Stimulated activated CD4-positive, alpha-beta T cell treated with anti-CD3 and anti-CD28 coated beads, TNF-alpha, amount 100 ng/mL, for 1 hour (primary cell): Measurements from ENCODE around the gene SLC16A6.
"Not testable (repeated sequence)": the region's sequence is repeated elsewhere in the genome, so short reads cannot be mapped to it uniquely, and the experiment has no call there.

ENCODE experiments used
- DNase-seq, 3 donors: peaks; one replicate each; pipeline ENCODE4 v3.0.0-alpha.2; 2020; ENCODE audit warnings: low read depth in 3 of 3, low spot score in 1 of 3

Gene SLC16A6

DNA sequence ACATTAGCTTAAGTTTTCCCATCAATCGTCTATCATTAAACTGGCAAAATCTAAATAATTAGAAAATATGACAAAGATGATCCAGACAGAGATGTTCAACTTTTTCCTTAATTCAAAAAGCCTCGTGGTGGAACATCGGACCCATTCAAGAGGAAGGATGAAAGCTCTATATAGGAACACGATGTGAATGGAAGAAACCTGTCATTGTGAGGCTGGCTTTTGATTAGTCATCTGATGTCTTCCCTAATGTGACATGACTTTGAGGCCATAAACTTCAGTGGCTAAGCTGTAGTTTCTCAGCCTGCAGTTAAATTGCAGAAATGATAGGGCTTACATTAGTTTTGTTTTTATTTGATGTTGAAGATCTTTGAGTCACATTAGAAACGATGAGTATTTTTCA is 42.0 kb downstream of the SLC16A6 start:
- DNase-seq = no peak

DNA sequence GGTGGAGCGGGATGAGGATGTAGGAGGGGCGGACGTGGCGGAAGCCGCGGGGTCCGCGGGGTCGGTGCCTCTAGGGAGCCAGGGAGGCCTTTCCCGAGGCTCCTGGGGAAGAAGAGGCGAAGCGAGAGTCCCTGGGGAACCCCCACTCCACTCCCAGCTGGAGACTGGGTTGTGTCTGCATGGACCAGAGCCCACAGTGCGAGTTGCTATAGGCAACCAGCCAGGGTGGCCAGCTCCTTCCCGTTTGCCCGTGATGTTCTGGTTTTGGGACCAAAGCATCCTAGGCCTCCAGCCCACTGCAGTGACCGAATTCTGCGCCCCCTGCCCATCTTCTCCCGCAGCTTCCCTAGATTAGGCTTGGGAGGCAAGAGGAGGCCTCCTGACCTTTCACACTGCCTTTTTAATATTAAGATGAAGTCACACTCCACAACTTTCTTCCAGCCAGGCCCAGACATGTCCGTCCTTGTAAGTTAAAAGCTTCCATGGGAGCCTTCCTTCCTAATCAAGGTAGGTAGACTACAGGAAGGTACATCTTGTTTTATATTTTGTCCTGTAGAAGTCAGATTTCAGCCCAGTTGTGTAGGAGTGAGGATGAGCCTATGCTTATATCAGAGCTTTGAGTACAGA is 42.6 kb downstream of the SLC16A6 start:
- DNase-seq = no peak

DNA sequence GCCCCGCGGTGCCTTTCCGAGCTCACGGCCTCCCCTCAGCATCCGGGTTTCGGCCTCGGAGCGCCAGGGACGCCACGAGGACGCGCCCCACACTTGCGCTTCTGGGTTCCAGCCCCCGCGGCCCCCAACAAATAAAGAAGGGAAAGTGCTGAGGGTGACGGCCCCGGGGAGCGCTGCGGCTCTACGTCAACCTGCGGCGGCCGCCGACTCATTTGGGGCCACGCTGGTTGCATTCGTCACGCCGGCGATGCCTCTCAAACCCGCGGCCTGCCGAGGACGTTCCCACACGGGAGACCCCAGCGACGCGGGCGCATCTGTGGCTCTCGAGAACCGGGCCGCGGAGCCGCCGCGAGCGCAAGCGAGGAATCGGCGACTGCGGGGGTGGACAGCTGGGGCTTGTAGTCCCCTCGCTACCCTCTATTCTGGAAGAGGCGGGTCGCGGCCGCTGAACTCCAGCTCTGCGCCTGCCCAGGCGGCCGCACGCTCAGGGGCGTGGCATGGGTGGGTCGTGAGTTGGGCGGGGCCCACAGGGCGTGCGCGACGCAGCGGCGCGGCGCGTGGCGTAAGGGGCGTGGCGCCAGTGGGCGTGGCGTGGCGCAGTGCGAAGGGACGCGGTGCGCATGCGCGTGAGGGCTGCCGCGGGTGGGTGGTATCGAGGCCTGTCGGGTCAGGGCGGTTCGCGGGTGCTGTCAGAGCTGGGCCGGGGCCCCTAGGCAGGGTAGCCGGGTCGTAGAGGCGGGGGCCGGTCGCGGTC is 43.3 kb downstream of the SLC16A6 start, which contains the start of gene AMZ2:
AMZ2 (plus strand) TSS at position 599 of the 754 bp plus-strand sequence. CDS start 2,145 bp downstream, outside the sequence.
- peak; percentile 92 to 99 (median 99) for DNase-seq

DNA sequence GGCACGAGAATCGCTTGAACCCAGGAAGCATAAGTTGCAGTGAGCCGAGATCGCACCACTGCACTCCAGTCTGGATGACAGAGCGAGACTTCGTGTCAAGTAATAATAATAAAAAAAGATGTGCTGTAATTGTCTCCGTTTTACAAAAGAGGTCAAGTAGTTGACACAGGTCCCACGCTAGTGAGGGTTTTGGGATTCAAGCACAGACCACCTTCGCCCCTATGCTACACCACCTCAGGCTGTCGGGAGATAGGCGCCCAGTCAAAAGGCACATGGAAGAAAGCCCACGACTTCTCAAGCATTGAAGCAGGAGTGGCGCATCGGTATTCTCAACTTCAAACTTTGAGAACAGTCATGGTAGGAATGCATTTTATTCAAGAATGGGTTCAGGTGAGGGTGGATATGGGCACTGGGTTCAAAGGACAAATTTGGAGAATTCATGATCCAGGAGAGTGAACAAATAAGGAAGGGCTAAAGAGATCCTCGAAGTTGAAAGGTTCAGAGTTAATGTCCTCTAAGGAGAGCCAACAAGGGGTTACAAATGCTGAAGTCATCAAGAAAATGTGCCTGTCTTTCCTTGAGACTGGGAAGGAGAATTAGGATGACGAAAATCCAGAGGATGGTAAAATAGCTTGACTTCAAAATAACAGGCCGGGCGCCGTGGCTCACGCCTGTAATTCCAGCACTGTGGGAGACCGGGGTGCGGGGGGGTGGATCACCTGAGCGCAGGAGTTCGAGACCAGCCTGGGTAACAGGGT is 44.5 kb downstream of the SLC16A6 start:
- DNase-seq = no peak

DNA sequence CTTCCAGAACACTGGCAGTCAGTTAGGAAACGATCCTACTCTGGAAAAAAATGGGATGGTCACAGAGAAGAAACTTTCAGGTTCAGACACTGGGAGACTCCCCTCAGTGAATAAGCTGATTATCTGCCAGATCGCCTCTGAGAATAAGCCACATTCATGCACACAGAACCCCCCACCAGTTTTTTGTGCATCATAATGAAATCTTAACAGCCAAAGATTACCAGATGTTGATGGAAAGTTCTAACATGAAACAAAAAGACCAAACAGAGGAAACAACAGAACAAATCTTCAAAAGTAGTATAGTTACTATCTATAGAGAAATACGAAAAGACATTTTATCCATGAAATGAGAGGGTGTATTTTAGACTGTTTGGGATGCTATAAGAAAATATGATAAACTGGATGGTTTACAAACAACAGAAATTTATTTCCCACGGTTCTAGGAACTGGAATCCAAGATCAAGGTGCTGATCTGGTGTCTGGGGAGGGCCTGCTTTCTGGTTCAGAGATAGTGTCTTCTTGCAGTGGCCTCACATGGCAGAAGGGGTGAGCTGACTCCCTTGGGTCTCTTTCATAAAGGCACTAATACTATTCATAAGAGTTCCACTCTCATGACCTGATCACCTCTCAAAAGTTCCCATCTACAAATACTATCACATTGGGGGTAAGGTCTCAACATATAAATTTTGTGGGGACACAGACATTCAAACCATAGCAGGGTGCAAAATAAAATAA is 51.1 kb downstream of the SLC16A6 start:
- no peak for DNase-seq

DNA sequence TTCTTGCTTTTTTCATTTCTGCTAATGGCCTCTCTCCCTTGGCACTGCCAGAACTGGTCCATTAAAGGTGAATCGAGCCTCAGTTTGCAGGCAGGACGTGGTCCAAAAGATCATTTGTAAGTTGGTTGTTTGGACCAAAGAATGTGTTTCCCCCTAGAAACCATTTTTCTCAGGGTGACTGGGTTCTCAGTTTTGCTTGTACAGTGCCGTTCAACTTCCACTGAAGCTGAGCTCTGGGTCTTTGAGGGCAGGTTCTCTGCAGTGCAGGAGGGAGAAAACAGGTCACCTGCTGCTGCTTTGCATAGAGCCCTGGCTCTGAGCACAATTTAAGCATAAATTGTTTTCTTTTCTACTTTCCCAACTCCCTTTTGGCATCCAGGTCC is 52.1 kb downstream of the SLC16A6 start:
- DNase-seq = no peak

DNA sequence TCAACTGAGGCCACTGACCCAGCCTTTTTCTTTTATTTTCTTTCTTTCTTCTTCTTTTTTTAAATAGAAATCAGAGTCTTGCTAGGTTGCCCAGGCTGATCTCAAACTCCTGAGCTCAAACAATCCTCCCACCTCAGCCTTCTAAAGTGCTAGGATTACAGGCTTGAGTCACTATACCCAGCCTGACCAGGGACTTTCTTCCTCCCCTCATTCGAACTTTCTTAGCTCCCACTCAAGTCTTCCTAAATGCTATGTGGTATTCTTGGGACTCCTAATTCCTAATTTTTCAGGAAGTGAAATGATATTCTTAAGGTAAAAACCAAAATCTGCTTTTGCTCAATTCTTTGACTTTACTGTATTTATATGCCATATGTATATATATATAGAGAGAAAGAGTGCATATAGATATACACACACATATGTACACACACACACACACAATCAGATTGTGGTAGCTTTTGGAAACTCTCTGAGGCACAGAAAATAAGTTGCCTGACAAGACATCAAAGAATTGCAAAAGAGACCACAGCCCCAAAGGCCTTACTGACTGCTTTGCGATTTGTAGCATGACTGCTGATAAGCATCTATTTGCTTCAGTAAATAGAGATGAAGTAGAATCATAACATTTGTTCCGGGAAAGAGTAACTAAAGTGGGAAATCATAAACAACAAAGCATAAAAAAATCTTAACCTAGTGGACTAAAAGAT is 52.6 kb downstream of the SLC16A6 start:
- no peak for DNase-seq

DNA sequence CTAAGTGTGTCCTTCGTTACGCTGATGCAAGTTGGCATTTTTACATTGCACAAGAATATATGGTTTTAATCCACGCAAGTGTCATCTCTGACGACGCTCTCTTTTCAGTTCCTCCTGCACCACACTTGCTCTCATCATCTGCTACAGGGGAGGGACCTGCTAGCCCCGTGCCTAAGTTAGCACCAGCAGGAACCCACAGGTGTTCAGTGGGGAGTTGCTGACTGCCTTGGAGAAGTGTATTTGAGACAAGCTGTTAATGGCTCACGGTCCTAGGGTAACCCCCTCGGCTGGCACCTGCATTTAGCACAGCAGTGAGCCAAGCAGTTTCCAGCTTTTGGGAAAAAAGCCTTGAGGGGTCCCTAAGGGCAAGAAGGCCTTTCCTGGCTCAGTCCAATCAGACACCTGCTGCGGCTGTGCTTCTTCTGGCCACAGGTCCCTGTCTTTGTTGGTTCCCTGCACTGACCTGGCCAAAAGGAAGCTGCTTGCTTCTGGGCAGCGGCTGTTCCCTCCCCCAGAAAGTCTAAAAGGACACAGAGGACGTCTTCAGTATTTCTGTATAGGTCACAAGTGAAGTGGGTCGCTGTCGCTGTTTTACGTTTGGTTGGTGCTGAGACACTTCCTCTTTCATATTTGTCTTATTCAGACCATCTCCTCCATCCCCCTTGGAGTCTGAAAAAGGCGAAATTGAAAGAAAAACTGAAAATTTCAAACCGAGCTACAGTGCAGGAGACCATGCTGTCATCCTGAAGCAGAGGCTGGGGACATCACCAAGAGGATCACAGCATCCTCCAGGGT is 53.4 kb downstream of the SLC16A6 start:
- DNase-seq = not testable (repeated sequence)

DNA sequence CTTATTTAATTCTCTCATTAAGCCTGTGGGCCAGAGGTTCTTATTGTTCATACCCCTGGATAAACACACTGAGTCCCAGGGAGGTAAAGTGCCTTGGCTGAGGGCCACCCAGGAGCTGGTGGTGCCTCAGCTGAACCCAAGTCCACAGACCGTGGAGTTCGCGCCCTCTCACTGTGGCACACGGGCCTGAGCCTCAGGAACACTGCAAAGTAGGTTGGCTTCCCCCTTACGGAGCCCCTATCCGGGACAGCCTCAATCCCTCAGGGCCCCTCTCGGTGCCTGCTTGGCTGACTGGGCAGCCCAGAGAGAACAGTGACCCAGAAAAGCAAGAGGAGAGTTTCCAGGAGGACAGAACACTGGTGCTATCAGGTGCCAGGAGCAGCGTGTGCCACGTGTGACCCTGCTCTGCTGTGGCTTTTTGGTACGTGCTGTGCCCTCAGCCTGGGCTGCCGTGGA is 55.6 kb downstream of the SLC16A6 start:
- DNase-seq = not testable (repeated sequence)

DNA sequence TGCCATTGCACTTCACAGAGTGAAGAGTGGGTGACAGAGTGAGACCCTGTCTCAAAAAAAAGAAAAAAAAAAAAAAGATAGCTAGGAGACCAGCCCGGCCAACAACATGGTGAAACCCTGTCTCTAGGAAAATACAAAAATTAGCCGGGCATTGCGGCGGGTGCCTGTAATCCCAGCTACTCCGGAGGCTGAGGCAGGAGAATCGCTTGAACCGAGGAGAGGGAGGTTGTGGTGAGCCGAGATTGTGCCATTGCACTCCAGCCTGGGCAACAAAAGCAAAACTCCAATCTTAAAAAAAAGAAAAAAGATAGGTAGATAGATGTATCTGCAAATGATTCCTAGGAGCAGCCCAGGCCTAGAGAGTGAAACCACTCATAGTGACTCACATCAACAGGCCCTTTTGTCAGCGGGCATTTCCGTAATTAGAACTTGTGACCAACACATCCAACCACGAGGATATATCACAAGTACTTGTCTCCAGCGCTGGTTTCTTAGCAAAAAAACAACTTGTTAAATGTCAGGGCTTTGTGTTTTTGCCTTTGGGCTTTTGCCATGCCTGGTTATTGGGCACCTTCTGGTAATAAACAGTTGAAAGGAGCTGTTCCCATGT is 56.1 kb downstream of the SLC16A6 start:
- DNase-seq = not testable (repeated sequence)

DNA sequence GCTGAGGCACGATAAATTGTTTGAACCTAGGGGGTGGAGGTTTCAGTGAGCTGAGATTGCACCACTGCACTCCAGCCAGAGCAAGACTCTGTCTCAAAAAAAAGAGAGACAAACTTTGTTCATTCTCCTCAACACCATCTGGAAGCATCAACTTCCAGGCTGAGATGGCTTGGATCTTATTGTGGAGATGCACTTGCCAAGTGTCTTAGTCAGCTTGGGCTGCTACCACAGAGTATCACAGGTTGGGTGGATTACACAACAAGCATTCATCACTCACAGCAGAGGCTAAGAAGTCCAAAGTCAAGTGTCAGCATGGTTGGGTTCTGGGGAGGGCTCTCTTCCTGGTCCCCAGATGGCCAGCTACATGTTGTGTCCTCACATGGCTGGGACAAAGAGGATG is 58.2 kb downstream of the SLC16A6 start:
- not testable (repeated sequence) for DNase-seq

DNA sequence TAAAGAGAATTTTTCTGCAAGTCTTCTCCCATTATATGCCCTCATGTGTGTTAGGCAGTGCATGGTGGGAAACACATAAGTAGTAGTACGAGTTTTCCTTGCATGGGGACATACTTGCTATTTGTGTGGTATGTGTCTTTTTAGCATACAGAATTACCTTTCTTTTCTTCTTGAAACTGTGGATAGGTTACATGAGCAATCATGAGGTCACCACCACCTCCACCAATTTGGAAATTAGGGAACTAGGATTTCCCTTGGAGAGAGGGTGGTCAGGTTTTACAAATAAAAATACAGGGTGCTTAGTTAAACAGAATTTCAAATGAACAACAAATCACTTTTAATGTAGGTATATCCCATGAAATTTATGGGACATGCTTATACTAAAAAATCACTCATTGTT is 59.4 kb downstream of the SLC16A6 start:
- DNase-seq = no peak

DNA sequence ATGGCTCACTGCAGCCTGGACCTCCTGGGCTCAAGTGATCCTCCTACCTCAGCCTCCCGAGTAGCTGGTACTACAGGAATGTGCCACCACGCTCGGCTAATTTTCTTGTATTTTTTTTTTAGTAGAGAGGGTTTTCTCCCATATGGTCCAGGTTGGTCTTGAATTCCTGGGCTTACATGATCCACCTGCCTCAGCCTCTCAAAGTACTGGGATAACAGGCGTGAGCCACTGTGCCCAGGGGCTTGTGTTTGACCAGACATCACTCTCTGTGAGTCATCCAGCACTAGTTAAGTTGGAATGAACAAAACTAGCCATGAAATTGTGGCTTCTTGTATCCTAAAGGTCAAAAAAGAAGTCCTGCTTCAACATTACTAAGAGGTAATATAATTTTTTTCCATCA is 59.8 kb downstream of the SLC16A6 start:
- not testable (repeated sequence) for DNase-seq

DNA sequence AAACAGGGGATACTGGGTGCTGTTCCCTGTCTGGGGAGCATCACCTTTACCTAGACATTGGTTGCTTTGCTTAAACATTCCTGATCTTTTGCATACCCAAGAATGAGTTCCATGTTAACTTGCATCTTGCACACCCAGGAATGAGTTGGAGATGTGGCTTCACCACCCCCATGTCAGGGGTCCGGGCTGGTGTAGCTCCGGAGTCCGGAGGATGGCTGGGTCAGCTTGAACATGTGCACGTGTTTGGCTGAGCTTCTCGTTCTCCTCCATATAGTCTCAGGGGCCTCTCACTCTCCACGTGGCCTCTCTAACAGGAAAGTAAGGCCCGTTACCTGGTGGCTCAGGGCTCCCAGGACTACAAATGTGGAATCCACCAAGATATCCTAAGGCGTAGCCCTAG is 61.3 kb downstream of the SLC16A6 start:
- DNase-seq = no peak

DNA sequence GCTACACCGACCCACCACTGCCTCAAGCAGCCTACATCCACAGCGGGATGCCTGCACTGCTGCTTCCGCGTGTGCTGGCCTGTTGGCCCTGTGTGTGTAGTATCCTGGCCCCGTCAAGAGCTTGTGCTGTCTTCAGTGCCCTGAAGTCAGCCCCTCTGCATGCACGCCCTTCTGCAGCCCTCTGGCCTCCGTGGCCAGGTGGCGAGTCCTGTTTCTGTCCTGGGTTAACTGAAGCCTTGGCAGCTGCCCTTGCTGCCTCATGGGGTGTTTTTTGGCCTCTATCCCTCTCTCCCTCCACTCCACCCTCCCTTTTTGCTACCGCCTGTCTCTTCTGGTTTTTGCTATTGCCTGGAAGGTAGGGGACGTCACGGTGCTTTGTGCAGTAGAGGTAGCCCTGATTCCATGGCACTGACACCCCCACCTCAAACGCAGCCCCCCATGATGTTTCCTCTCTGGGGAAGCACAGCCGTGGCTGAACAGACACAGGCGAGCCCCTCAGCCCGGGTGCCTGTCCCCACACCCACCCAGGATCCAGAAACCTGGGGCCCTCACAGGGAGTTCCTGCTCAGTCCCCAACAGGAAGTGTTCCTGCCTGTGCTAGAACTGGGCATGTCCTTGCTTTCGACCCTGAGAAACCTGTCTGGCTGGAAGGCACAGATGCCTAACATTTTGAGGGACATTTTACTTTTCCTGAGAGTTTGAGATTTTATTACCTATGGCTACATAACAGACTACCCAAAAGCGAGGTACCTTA is 61.9 kb downstream of the SLC16A6 start:
- DNase-seq = no peak

DNA sequence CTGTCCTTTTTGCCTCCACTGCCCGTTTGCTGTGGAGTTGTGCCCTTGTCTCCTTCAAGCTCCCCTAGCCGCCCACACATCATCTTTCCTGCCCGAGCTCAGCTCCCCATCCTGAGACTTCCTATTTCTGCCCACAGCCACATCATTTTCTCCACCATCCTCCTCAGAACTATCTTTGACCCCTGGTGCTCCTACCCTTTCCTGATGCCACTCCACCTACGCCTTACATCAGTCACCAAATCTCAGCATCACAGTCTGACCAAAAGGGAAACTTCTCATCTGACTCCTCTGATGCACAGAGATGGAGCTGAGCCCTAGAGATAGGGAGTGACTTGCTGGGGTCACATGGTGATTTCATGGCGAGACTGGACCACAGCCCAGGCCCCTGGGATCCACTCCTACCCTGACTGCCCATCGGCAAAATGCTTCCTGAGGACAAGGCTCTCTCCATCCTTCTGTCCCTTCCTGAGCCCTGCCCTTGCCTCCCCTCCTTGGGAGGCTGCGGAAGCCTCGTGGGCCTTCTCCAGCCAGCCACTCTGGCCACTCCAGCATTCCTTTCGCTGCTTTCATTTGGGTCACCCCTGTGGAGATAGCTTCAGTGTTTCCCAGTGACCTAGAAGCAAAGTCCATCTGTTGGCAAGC is 62.8 kb downstream of the SLC16A6 start:
- not testable (repeated sequence) for DNase-seq

DNA sequence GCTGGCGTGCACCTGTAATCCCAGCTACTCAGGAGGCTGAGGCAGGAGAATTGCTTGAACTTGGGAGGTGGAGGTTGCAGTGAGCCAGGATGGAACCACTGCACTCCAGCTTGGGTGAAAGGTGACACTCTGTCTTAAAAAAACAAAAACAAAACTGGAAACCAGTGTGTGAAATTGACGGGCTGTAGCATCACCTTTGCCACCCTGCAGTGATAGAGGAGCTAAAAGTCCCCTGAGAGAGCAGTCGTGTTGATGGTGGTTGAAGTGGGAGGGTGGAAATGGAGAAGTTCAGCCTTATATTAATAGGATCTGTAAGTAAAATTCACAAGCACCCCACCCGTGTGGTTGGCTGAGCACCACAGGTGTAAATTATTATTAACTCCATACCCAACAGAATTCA is 65.9 kb downstream of the SLC16A6 start:
- not testable (repeated sequence) for DNase-seq

DNA sequence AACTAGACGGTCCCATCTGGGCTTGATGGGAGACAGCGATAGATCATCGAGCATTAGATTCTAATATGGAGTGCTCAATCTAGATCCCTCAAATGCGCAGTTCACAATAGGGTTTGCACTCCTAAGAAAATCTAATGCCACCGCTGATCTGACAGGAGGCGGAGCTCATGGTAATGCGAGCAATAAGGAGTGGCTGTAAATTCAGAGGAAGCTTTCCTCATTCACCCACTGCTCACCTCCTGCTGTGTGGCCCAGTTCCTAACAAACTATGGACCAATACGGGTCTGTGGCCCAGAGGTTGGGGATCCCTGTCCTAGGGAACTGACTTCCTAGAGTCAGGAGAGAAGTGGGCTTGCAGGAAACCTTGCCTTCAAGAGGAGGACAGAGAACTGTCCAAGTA is 68.3 kb downstream of the SLC16A6 start:
- no peak for DNase-seq
